HepG2 (cell line): ENCODE data around the gene KRTCAP2. TPM values are rescaled to one million over a fixed set of nuclear protein-coding genes. Genes with fewer than 3 reads are reported as not detected.
A peak's percentile ranks its signal among the peaks of the same experiment; 100 is the strongest.

ENCODE experiments used
- AGO1 ChIP-seq: fragments of 200-400 bp; formaldehyde crosslinking; IDR thresholded peaks from 2 replicates; pipeline ENCODE4 v1.6.1; 2017; ENCODE audit warnings: mild to moderate bottlenecking, low read depth, low read length, moderate library complexity; ENCODE audit not compliant: poor library complexity, severe bottlenecking
- CREB3 ChIP-seq: sonication (generic); formaldehyde crosslinking; IDR thresholded peaks from 2 replicates; pipeline ENCODE4 v1.5.0; 2020; ENCODE audit warnings: missing genetic modification reagents
- DMTF1 ChIP-seq: sonication (generic); formaldehyde crosslinking; IDR thresholded peaks from 2 replicates; pipeline ENCODE4 v1.4.0; 2020; ENCODE audit warnings: mild to moderate bottlenecking, missing genetic modification reagents
- GMEB2 ChIP-seq: IDR thresholded peaks from 2 replicates; pipeline ENCODE4 v1.6.1; 2016; ENCODE audit warnings: missing biosample characterization, missing genetic modification reagents, low read depth
- HNRNPK ChIP-seq: fragments of 200-400 bp; formaldehyde crosslinking; IDR thresholded peaks from 2 replicates; pipeline ENCODE4 v1.6.1; 2018; ENCODE audit warnings: low read length, low read depth, moderate library complexity, mild to moderate bottlenecking; ENCODE audit not compliant: poor library complexity, severe bottlenecking
- PREB ChIP-seq: sonication (generic); formaldehyde crosslinking; IDR thresholded peaks from 2 replicates; pipeline ENCODE4 v1.4.0; 2020; ENCODE audit warnings: missing genetic modification reagents
- REL ChIP-seq: sonication (generic); formaldehyde crosslinking; conservative IDR thresholded peaks from 2 replicates; pipeline ENCODE4 v1.8.0; 2022; ENCODE audit warnings: mild to moderate bottlenecking, missing genetic modification reagents, moderate library complexity
- RFX3 ChIP-seq: IDR thresholded peaks from 2 replicates; pipeline ENCODE4 v1.6.1; 2016; ENCODE audit warnings: missing biosample characterization, missing genetic modification reagents
- ZBTB8A ChIP-seq: sonication (generic); formaldehyde crosslinking; IDR thresholded peaks from 2 replicates; pipeline ENCODE4 v1.4.0; 2020; ENCODE audit warnings: mild to moderate bottlenecking, low read depth, missing genetic modification reagents, borderline replicate concordance
- ZFP36 ChIP-seq: fragments of 150-350 bp; IDR thresholded peaks from 2 replicates; pipeline ENCODE4 v1.6.1; 2018; ENCODE audit warnings: borderline replicate concordance, low read length, low read depth; ENCODE audit not compliant: partially characterized antibody
- ZFX ChIP-seq: sonication (generic); formaldehyde crosslinking; IDR thresholded peaks from 2 replicates; pipeline ENCODE4 v1.4.0; 2020; ENCODE audit warnings: mild to moderate bottlenecking, low read depth, missing genetic modification reagents, moderate library complexity
- ZNF407 ChIP-seq: sonication (generic); formaldehyde crosslinking; IDR thresholded peaks from one replicate; pipeline ENCODE4 v1.5.1; 2020; ENCODE audit warnings: mild to moderate bottlenecking, missing genetic modification reagents; ENCODE audit errors: not compliant biosample characterization
- ZNF552 ChIP-seq: sonication (generic); formaldehyde crosslinking; IDR thresholded peaks from 2 replicates; pipeline ENCODE4 v1.9.0; 2022; ENCODE audit warnings: missing genetic modification reagents, mild to moderate bottlenecking, borderline replicate concordance
- ZNF761 ChIP-seq: sonication (generic); formaldehyde crosslinking; conservative IDR thresholded peaks from 2 replicates; pipeline ENCODE4 v1.4.0; 2020; ENCODE audit warnings: mild to moderate bottlenecking, missing genetic modification reagents
- polyA plus RNA-seq, 8 experiments: library from polyadenylated mRNA; depleted of rRNA in 3 of 8; stranded (reverse) in 7 of 8; unstranded in 1 of 8; fragments of >200 nt; fragmentation: Illumina TruSeq in 4 of 8; extraction: Trizol in 4 of 8; gene quantifications; 2 replicates each; pipeline versions ENCODE4 v1.2.1 to v1.2.3, GENCODE V29; 2011 to 2016; ENCODE audit warnings: low read depth in 4 of 8, missing spikeins in 1 of 8, mixed read lengths in 1 of 8; ENCODE audit not compliant: insufficient read depth in 1 of 8
- total RNA-seq, 5 experiments: library from RNA; depleted of rRNA; stranded (reverse); fragments of >200 nt; fragmentation: Illumina TruSeq; extraction: Trizol; gene quantifications; 2 replicates each; pipeline ENCODE4 v1.2.3, GENCODE V29; 2016; ENCODE audit warnings: low read depth in 1 of 5

KRTCAP2 gene
- total and polyA plus RNA-seq, 2 of the 13 experiments (the other 11 are each of a cell fraction or from before 2014, with no cell fraction given), result 77.3 to 79.4 TPM

GRCh38 chr1:155178441-155179111 lies 5.5 kb upstream of the KRTCAP2 start (continued):
- TF ChIP-seq CREB3 (no peak), HNRNPK (no peak), RFX3 (CRISPR knock-in tag) (no peak), ZNF552 (no peak), AGO1 (no peak), ZNF761 (CRISPR knock-in tag) (no peak), ZNF407 (CRISPR knock-in tag) (no peak), REL (no peak), PREB (CRISPR knock-in tag) (no peak), ZFP36 (no peak), ZFX (CRISPR knock-in tag) (peak; percentile 68), GMEB2 (no peak), DMTF1 (CRISPR knock-in tag) (no peak), ZBTB8A (CRISPR knock-in tag) (no peak)
